Osteocyte (in vitro differentiated cells): ENCODE measurements around the gene CAPG. TPM values are rescaled to one million over a fixed set of nuclear protein-coding genes. Genes with fewer than 3 reads are reported as not detected.
A peak's percentile ranks its signal among the peaks of the same experiment; 100 is the strongest.

Source experiments
- DNase-seq: peaks from one replicate; pipeline ENCODE4 v3.0.0; 2021; ENCODE audit warnings: mixed read lengths; ENCODE audit not compliant: unreplicated experiment; ENCODE audit errors: extremely low spot score
- H3K27ac Mint-ChIP-seq: one replicate; pipeline ENCODE4 v1.8.0; 2021; ENCODE audit warnings: mild to moderate bottlenecking, mixed read lengths; ENCODE audit not compliant: unreplicated experiment
- H3K27me3 Mint-ChIP-seq: one replicate; pipeline ENCODE4 v1.8.0; 2021; ENCODE audit warnings: mixed read lengths; ENCODE audit not compliant: unreplicated experiment
- H3K36me3 Mint-ChIP-seq: one replicate; pipeline ENCODE4 v1.8.0; 2021; ENCODE audit warnings: mixed read lengths; ENCODE audit not compliant: unreplicated experiment
- H3K4me1 Mint-ChIP-seq: one replicate; pipeline ENCODE4 v1.8.0; 2021; ENCODE audit warnings: mixed read lengths; ENCODE audit not compliant: unreplicated experiment
- H3K4me3 Mint-ChIP-seq: one replicate; pipeline ENCODE4 v1.8.0; 2021; ENCODE audit warnings: mild to moderate bottlenecking, moderate library complexity, mixed read lengths; ENCODE audit not compliant: unreplicated experiment
- H3K9me3 Mint-ChIP-seq: one replicate; pipeline ENCODE4 v1.8.0; 2021; ENCODE audit warnings: mixed read lengths; ENCODE audit not compliant: unreplicated experiment
- total RNA-seq: library from RNA; stranded (reverse); gene quantifications from 2 replicates; pipeline ENCODE4 v1.2.1, GENCODE V29; 2021
- TF ChIP-seq, protein P1 (sequence below): fragments of 200-600 bp; sonication (generic); IDR thresholded peaks from 2 replicates; pipeline ENCODE4 v1.5.0; 2021; ENCODE audit warnings: antibody characterized with exemption, mild to moderate bottlenecking, moderate library complexity

The CAPG gene
- total RNA-seq, 1 donor from 2014 or later: 32.8 TPM

DNA sequence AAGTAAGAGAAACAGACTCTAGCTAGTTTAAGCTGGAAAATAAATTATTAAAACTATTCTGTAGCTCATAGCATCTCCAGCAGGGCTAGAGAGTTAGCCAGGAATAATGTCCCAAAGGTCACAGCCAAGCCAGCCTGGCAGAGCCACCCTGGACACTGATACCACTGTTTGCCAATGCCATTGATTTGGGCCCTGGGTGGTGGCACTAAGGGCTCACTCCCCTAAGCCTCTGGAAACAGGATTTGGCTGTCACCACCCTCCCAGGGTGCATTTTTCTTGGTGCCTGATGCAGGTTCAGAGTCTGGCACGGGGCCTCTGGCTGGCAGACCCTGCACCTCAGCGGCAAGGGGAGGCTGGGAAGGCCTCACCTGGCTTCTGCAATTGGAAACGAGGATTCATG, 15.4 kb upstream of the CAPG start:
- H3K4me3 Mint-ChIP-seq: no peak overlapping the region
- H3K9me3 Mint-ChIP-seq: no peaks in the 10 kb centered on the region
- no peak for DNase-seq
- no peak overlapping the region for H3K27ac Mint-ChIP-seq
- no peaks in the 10 kb centered on the region for H3K36me3 Mint-ChIP-seq
- TF ChIP-seq, protein P1, sequence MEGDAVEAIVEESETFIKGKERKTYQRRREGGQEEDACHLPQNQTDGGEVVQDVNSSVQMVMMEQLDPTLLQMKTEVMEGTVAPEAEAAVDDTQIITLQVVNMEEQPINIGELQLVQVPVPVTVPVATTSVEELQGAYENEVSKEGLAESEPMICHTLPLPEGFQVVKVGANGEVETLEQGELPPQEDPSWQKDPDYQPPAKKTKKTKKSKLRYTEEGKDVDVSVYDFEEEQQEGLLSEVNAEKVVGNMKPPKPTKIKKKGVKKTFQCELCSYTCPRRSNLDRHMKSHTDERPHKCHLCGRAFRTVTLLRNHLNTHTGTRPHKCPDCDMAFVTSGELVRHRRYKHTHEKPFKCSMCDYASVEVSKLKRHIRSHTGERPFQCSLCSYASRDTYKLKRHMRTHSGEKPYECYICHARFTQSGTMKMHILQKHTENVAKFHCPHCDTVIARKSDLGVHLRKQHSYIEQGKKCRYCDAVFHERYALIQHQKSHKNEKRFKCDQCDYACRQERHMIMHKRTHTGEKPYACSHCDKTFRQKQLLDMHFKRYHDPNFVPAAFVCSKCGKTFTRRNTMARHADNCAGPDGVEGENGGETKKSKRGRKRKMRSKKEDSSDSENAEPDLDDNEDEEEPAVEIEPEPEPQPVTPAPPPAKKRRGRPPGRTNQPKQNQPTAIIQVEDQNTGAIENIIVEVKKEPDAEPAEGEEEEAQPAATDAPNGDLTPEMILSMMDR: no peak
- peaks cover 9% of the 10 kb centered on the region for H3K4me1 Mint-ChIP-seq
- H3K27me3 Mint-ChIP-seq: no peaks in the 10 kb centered on the region

DNA sequence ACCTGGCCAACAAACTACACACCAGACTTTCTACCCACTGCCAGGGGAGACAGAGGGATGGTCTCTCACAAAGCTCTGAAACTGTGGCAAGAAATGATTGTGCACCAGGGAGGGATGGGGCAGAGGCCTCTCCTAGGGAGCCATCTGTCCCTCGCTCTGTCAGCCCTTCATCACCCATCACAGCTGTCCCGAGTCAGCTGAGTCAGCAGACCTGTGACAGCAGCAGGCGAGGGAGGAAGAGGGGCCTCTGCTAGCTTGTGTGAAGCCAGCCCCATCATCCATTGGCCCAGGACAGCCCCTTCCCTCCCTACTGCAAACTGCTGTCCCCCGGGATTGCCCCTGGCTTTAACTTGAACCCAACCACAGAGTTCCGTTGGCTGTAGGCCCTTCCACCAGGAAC, 13.4 kb upstream of the CAPG start:
- Mint-ChIP-seq H3K36me3 (no peaks in the 10 kb centered on the region), H3K4me3 (no peak overlapping the region), H3K27ac (no peak overlapping the region), H3K27me3 (no peaks in the 10 kb centered on the region), H3K4me1 (peaks cover 19% of the 10 kb centered on the region), H3K9me3 (no peaks in the 10 kb centered on the region)
- TF ChIP-seq, protein P1: no peak
- DNase-seq: no peak

DNA sequence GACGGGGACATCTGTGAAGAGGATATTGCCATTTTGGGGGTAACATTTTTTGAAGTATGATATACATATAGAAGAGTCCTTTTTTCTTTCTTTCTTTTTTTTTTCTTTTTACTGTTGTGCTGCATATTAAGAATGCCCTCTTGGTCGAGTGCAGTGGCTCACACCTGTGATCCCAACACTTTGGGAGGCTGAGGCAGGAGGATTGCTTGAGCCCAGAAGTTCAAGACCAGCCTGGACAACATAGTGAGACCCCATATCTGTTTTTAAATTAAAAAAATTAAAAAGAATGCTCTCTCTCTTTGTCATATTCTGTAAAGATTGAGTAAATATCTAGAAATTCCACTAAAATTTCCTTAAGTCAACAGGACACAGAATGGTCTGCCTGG, 11.9 kb upstream of the CAPG start:
- TF ChIP-seq, protein P1: no peak
- no peak for DNase-seq
- H3K27ac Mint-ChIP-seq: peak overlapping the region; percentile 31
- no peak overlapping the region for H3K4me3 Mint-ChIP-seq
- H3K4me1 Mint-ChIP-seq: peaks cover 22% of the 10 kb centered on the region
- H3K27me3 Mint-ChIP-seq: no peaks in the 10 kb centered on the region
- no peaks in the 10 kb centered on the region for H3K9me3 Mint-ChIP-seq
- H3K36me3 Mint-ChIP-seq: no peaks in the 10 kb centered on the region

DNA sequence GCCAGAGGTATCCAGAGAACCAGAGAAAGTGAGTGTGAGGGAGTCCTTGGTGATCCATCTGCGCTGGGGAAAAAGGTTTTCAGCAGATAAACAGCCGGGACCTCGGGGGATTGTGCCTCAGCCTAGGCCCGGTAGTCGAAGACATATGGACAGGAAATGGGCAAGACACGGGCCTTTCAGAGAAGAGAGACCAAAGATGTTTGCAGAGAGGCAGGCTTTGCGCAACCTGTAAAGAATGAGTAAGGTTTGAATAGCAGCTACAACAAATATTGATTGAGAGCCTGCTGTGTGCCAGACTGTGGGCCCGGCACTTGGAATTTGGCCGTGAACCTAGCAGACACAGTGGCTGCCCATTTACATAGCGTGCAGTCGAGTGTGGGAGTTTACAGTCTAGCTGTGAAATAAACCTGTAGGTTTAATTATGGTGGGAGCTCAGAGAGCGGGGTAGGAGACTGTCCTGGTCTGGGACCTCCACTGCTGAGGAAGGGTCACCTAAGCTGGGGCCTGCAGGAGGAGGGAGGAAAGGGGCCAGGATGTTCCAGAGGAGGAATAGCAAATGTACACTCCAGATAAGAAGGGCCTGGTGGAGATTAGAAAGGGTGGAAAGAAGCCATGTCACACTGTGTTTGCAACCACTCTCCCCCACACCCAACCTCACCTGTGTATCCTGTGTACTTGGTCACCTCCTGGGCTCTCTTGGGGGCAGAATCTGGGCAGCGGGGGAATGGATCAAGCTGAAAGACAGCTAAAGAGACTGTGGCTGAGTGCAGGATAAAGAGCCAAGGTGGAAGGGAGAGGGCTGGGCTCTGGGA, 11.3 kb upstream of the CAPG start:
- no peak for DNase-seq
- Mint-ChIP-seq H3K36me3 (no peaks in the 10 kb centered on the region), H3K4me3 (no peak overlapping the region)

More for the DNA sequence above, 11.3 kb upstream of the CAPG start:
- Mint-ChIP-seq H3K27ac (peak overlapping the region; percentile 78), H3K27me3 (no peaks in the 10 kb centered on the region), H3K9me3 (no peaks in the 10 kb centered on the region), H3K4me1 (peaks cover 22% of the 10 kb centered on the region)
- TF ChIP-seq, protein P1: no peak
